Measurements from ENCODE around the gene TTC27.
A peak's percentile ranks its signal among the peaks of the same experiment; 100 is the strongest.
"Not testable (repeated sequence)": the region's sequence is repeated elsewhere in the genome, so short reads cannot be mapped to it uniquely, and the experiment has no call there.

Gene TTC27

GRCh38 chr2:32627814-32628579 lies at the start of gene TTC27:
Gene TTC27 (plus strand): TSS chr2:32628050. CDS start chr2:32628293, 243 bp downstream.
- peak; percentile 97 for DNase-seq (ENCODE audit: low read depth)

- peak; percentile 67 for DNase-seq (ENCODE audit: low read depth)
Observed at GRCh38 chr2:32591669-32592463, 36.0 kb upstream of the TTC27 start.

GRCh38 chr2:32594573-32594972 lies 33.3 kb upstream of the TTC27 start:
- DNase-seq (ENCODE audit: low read depth) = no peak

- no peak for DNase-seq (ENCODE audit: low read depth)
Observed at GRCh38 chr2:32611366-32611765, 16.5 kb upstream of the TTC27 start.

- DNase-seq (ENCODE audit: low read depth) = no peak
Observed at GRCh38 chr2:32611771-32612170, 16.1 kb upstream of the TTC27 start.

- DNase-seq (ENCODE audit: low read depth) = no peak
Observed at GRCh38 chr2:32614084-32614483, 13.8 kb upstream of the TTC27 start.

- DNase-seq (ENCODE audit: low read depth) = no peak
Observed at GRCh38 chr2:32617599-32618189, 10.2 kb upstream of the TTC27 start.

- DNase-seq (ENCODE audit: low read depth) = no peak
Observed at GRCh38 chr2:32622570-32623310, 5.1 kb upstream of the TTC27 start.

- DNase-seq (ENCODE audit: low read depth) = no peak
Observed at GRCh38 chr2:32623311-32623706, 4.5 kb upstream of the TTC27 start.

GRCh38 chr2:32624812-32625211 lies 3.0 kb upstream of the TTC27 start:
- no peak for DNase-seq (ENCODE audit: low read depth)

GRCh38 chr2:32626639-32627221 lies 1.1 kb upstream of the TTC27 start:
- peak; percentile 6 for DNase-seq (ENCODE audit: low read depth)

- DNase-seq (ENCODE audit: low read depth) = peak; percentile 57
Observed at GRCh38 chr2:32627441-32627813, 423 bp upstream of the TTC27 start.

- DNase-seq (ENCODE audit: low read depth) = peak; percentile 83
Observed at GRCh38 chr2:32632089-32632488, 4.2 kb downstream of the TTC27 start.

GRCh38 chr2:32633040-32633439 lies 5.2 kb downstream of the TTC27 start:
- no peak for DNase-seq (ENCODE audit: low read depth)

GRCh38 chr2:32638548-32638947 lies 10.7 kb downstream of the TTC27 start:
- DNase-seq (ENCODE audit: low read depth) = not testable (repeated sequence)

GRCh38 chr2:32641180-32641579 lies 13.3 kb downstream of the TTC27 start:
- DNase-seq (ENCODE audit: low read depth) = no peak

GRCh38 chr2:32647180-32647651 lies 19.4 kb downstream of the TTC27 start:
- DNase-seq (ENCODE audit: low read depth) = peak; percentile 93

GRCh38 chr2:32652555-32653209 lies 24.8 kb downstream of the TTC27 start:
- DNase-seq (ENCODE audit: low read depth) = peak; percentile 11

- no peak for DNase-seq (ENCODE audit: low read depth)
Observed at GRCh38 chr2:32656069-32656468, 28.2 kb downstream of the TTC27 start.

- DNase-seq (ENCODE audit: low read depth) = peak; percentile 77
Observed at GRCh38 chr2:32663864-32664263, 36.0 kb downstream of the TTC27 start.

GRCh38 chr2:32666704-32667103 lies 38.9 kb downstream of the TTC27 start:
- no peak for DNase-seq (ENCODE audit: low read depth)
